ENCODE results near the gene COL6A5. TPM values are rescaled to one million over a fixed set of nuclear protein-coding genes. Genes with fewer than 3 reads are reported as not detected.
"Not testable (repeated sequence)": the region's sequence is repeated elsewhere in the genome, so short reads cannot be mapped to it uniquely, and the experiment has no call there.

The COL6A5 gene
- total and polyA plus RNA-seq, 9 donors = 0.04 to 0.07 (median 0.05) TPM; not detected in 6

DNA sequence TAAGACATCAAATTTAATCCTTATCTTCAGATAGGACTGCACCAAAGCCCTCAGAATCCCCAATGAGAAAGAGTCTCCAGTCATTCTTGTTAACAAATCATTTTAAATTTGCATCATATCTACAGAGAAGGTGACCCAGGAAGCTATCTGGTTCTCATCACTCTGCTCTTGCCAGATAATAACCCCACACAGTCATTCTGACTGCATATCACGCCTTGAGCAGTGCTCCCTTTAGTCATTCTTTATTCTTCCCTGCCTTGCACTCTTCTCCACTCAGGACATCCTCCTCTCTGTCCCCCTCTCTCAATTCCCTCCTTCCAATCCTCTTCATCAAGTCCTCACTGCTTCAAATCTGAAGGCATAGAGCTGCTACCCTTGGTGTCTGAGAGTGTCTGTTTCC is 87.8 kb downstream of the COL6A5 start:
- H3K9me3 ChIP-seq = no peaks in the 10 kb centered on the region
- 61 to 74% (median 73%) methylated on average over 1 of the region's 1 CpG for WGBS, 3 donors
- no peaks in the 10 kb centered on the region for H3K4me1 ChIP-seq (ENCODE audit: insufficient read depth)
- H3K4me3 ChIP-seq = no peak overlapping the region
- H3K27me3 ChIP-seq = no peaks in the 10 kb centered on the region
- DNase-seq = no peak
- no peaks in the 10 kb centered on the region for H3K36me3 ChIP-seq
- no peak overlapping the region for H3K27ac ChIP-seq
- TF ChIP-seq POLR2A (IDR thresholded peaks at IDR 0.05) = no peak
- TF ChIP-seq, protein P1, sequence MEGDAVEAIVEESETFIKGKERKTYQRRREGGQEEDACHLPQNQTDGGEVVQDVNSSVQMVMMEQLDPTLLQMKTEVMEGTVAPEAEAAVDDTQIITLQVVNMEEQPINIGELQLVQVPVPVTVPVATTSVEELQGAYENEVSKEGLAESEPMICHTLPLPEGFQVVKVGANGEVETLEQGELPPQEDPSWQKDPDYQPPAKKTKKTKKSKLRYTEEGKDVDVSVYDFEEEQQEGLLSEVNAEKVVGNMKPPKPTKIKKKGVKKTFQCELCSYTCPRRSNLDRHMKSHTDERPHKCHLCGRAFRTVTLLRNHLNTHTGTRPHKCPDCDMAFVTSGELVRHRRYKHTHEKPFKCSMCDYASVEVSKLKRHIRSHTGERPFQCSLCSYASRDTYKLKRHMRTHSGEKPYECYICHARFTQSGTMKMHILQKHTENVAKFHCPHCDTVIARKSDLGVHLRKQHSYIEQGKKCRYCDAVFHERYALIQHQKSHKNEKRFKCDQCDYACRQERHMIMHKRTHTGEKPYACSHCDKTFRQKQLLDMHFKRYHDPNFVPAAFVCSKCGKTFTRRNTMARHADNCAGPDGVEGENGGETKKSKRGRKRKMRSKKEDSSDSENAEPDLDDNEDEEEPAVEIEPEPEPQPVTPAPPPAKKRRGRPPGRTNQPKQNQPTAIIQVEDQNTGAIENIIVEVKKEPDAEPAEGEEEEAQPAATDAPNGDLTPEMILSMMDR (IDR thresholded peaks at IDR 0.05) = no peak
- intact Hi-C loops (cut with DNase I) = no loop called here

DNA sequence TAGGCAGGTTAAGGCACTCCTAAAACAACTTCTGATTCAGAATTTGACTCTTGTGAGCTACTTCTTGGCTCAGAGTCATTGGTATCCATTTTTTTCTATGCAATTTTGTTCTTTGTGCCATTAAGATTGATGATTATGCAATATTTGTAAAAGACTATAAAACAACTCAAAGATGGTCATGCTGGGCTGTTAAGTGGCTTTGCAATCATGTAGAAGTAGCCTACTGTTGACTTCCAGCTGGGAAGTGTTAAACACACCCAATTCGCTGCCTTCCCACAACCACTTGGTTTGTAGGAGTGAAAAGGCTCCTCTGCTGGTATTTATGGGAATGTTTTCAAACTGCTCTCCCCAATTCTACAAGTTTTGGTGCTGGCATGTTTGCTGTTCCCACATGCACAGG is 96.8 kb downstream of the COL6A5 start:
- H3K4me1 ChIP-seq (ENCODE audit: insufficient read depth) = no peaks in the 10 kb centered on the region
- no peak overlapping the region for H3K4me3 ChIP-seq
- no peak for TF ChIP-seq EP300 (IDR thresholded peaks at IDR 0.05)
- TF ChIP-seq, protein P1 (IDR thresholded peaks at IDR 0.05) = no peak
- TF ChIP-seq POLR2A (IDR thresholded peaks at IDR 0.05) = no peak
- H3K27me3 ChIP-seq = no peaks in the 10 kb centered on the region
- no peaks in the 10 kb centered on the region for H3K36me3 ChIP-seq
- WGBS, 3 donors = 46 to 64% (median 57%) methylated on average over 1 of the region's 1 CpG
- no peak overlapping the region for H3K27ac ChIP-seq
- no peak for DNase-seq
- intact Hi-C loops (cut with DNase I) = no loop called here
- H3K9me3 ChIP-seq = no peaks in the 10 kb centered on the region

DNA sequence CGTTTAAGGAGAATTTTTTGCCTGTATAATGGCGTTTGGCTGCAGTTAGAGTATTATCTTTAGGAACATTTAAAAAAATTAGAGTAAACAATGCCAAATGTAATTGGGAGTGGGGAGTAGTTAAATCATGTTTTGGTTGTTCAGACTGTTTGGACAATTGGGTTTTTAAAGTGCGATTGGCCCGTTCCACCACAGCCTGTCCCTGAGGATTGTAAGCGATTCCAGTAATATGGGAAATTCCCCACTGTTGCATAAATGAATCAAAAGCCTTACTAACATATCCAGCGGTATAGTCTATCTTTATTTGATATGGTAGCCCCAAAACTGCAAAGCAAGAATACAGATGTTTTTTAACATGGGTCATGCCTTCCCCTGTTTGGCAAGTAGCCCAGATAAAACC is 101.4 kb downstream of the COL6A5 start:
- H3K4me1 ChIP-seq (ENCODE audit: insufficient read depth); intact Hi-C loops (cut with DNase I); DNase-seq; H3K36me3 ChIP-seq; H3K27me3 ChIP-seq; H3K9me3 ChIP-seq; H3K27ac ChIP-seq; H3K4me3 ChIP-seq: not testable (repeated sequence)
- WGBS, 3 donors = 46 to 56% (median 47%) methylated on average over 6 of the region's 6 CpGs

DNA sequence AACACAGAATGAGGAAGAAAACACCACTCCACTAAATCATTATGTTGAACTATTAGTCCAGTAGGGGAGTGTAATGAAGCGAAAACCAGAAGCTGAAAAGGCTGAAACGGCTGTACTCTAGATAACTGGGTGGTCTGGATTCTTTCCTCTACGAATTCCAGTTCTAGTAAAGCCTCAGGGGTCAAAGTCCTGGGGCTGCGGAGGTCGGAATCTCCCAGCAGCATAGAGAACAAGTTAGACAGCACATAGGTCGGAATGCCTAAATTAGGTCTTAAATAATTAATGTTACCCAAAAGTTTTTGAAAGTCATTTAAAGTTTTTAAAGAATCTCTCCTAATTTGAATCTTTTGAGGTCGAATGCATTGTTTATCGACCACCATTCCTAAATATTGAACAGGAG is 102.7 kb downstream of the COL6A5 start:
- WGBS, 3 donors = 19 to 24% (median 23%) methylated on average over 8 of the region's 8 CpGs
- H3K27ac ChIP-seq; H3K4me1 ChIP-seq (ENCODE audit: insufficient read depth); H3K27me3 ChIP-seq; DNase-seq; intact Hi-C loops (cut with DNase I); H3K36me3 ChIP-seq; H3K4me3 ChIP-seq; H3K9me3 ChIP-seq: not testable (repeated sequence)

DNA sequence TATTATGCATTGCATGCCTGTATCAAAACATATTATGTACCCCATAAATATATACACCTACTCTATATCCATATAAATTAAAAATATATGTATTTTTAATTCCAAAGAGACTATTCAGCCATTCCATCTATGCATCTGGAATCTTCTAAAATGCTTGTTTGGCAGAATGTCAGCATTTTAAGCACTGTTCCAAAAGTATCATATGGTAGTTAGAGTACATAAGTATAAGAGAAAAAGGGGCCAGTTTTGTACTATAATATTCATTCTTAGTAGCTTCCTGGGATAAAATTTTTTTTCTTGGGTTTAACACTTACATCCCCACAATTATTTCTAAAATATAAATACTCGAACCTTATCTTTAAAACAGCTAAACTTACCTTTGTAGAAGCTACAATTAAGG is 111.1 kb downstream of the COL6A5 start:
- 57 to 65% (median 61%) methylated on average over 1 of the region's 1 CpG for WGBS, 3 donors
- no peaks in the 10 kb centered on the region for H3K36me3 ChIP-seq
- no peaks in the 10 kb centered on the region for H3K9me3 ChIP-seq
- no peak for DNase-seq
- intact Hi-C loops (cut with DNase I) = no loop called here
- no peak overlapping the region for H3K27ac ChIP-seq
- H3K4me3 ChIP-seq = no peak overlapping the region
- TF ChIP-seq POLR2A (IDR thresholded peaks at IDR 0.05) (no peak), EP300 (IDR thresholded peaks at IDR 0.05) (no peak)
- TF ChIP-seq, protein P1 (IDR thresholded peaks at IDR 0.05) = no peak
- no peaks in the 10 kb centered on the region for H3K4me1 ChIP-seq (ENCODE audit: insufficient read depth)
- H3K27me3 ChIP-seq = no peaks in the 10 kb centered on the region

DNA sequence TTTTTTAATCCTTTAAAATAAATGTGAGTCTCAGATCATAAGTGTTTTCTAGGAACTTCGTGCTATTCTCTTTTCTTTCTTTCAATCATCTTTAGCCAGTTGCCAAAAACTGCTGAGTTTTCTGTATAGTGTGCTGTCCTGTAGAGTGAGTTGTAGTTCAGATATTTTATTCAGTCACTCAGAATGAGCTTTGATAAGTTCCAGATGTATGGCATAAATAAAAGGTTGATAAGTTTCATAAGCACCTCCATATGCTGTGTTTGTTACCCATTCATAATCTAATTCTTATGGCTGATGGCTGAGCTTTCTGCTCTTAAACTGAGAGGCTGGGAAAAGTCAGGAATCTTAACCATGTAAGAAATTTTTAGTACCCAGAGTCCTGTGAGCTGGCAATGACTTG is 112.2 kb downstream of the COL6A5 start:
- intact Hi-C loops (cut with DNase I) = no loop called here
- Histone ChIP-seq H3K4me1 (ENCODE audit: insufficient read depth) (no peaks in the 10 kb centered on the region), H3K27ac (no peak overlapping the region), H3K9me3 (no peaks in the 10 kb centered on the region), H3K27me3 (no peaks in the 10 kb centered on the region), H3K4me3 (no peak overlapping the region), H3K36me3 (no peaks in the 10 kb centered on the region)
- DNase-seq = no peak
- no peak for TF ChIP-seq EP300 (IDR thresholded peaks at IDR 0.05)
- no peak for TF ChIP-seq POLR2A (IDR thresholded peaks at IDR 0.05)
- TF ChIP-seq, protein P1 (IDR thresholded peaks at IDR 0.05) = no peak
- 49 to 65% (median 52%) methylated on average over 1 of the region's 1 CpG for WGBS, 3 donors

Data from ovary (tissue), 9 donors.